SK-N-SH treated with all-trans-retinoic acid at 6 μM for 48 hours (cell line): ENCODE data around the gene SHB.

Source experiments
- ATAC-seq: fragments of 200-7000 bp; cut with Tn5 transposase; 3 replicates; pipeline ENCODE4 v1.9.1; 2020; ENCODE audit warnings: mild to moderate bottlenecking, moderate library complexity
- ARNTL ChIP-seq: fragments of 450-650 bp; formaldehyde crosslinking; IDR thresholded peaks from 2 replicates; pipeline ENCODE4 v1.5.0; 2020; ENCODE audit warnings: low read depth, mild to moderate bottlenecking, moderate library complexity, borderline replicate concordance
- BACH2 ChIP-seq: fragments of 250-450 bp; sonication (Bioruptor Pico); IDR thresholded peaks from 2 replicates; pipeline ENCODE4 v1.9.0; 2021; ENCODE audit warnings: mild to moderate bottlenecking, borderline replicate concordance
- CREB5 ChIP-seq: fragments of 250-450 bp; sonication (Bioruptor Pico); IDR thresholded peaks from 2 replicates; pipeline ENCODE4 v1.5.1; 2020; ENCODE audit warnings: low read depth, mild to moderate bottlenecking, moderate library complexity
- CSDC2 ChIP-seq: fragments of 250-450 bp; sonication (Bioruptor Pico); IDR thresholded peaks from 2 replicates; pipeline ENCODE4 v1.5.0; 2020; ENCODE audit warnings: mild to moderate bottlenecking, moderate library complexity
- CSRNP3 ChIP-seq: fragments of 250-450 bp; sonication (Bioruptor Pico); IDR thresholded peaks from 2 replicates; pipeline ENCODE4 v1.5.1; 2021; ENCODE audit warnings: mild to moderate bottlenecking, moderate library complexity
- ESRRG ChIP-seq: fragments of 250-450 bp; sonication (Bioruptor Pico); IDR thresholded peaks from 2 replicates; pipeline ENCODE4 v1.6.1; 2021; ENCODE audit warnings: mild to moderate bottlenecking
- GLIS3 ChIP-seq: fragments of 250-450 bp; sonication (Bioruptor Pico); IDR thresholded peaks from 2 replicates; pipeline ENCODE4 v1.5.0; 2020; ENCODE audit warnings: mild to moderate bottlenecking, moderate library complexity
- ISL1 ChIP-seq: fragments of 250-450 bp; sonication (Bioruptor Pico); IDR thresholded peaks from 2 replicates; pipeline ENCODE4 v2.1.2; 2022; ENCODE audit warnings: mild to moderate bottlenecking, moderate library complexity
- OSR1 ChIP-seq: fragments of 250-450 bp; sonication (Bioruptor Pico); IDR thresholded peaks from 2 replicates; pipeline ENCODE4 v1.8.0; 2022; ENCODE audit warnings: moderate library complexity, mild to moderate bottlenecking, inconsistent platforms
- PATZ1 ChIP-seq: fragments of 250-450 bp; sonication (Bioruptor Pico); IDR thresholded peaks from 2 replicates; pipeline ENCODE4 v1.8.0; 2020; ENCODE audit warnings: mild to moderate bottlenecking, moderate library complexity, borderline replicate concordance
- PPARA ChIP-seq: fragments of 250-450 bp; sonication (Bioruptor Pico); IDR thresholded peaks from 2 replicates; pipeline ENCODE4 v1.5.0; 2020; ENCODE audit warnings: mild to moderate bottlenecking, borderline replicate concordance
- RARB ChIP-seq: fragments of 250-450 bp; sonication (Bioruptor Pico); IDR thresholded peaks from 2 replicates; pipeline ENCODE4 v1.8.0; 2021; ENCODE audit warnings: mild to moderate bottlenecking, moderate library complexity
- SNAI2 ChIP-seq: fragments of 250-450 bp; sonication (Bioruptor Pico); IDR thresholded peaks from 2 replicates; pipeline ENCODE4 v1.5.0; 2020; ENCODE audit warnings: mild to moderate bottlenecking, moderate library complexity
- TCF4 ChIP-seq: fragments of 250-450 bp; sonication (Bioruptor Pico); IDR thresholded peaks from 2 replicates; pipeline ENCODE4 v1.8.0; 2021; ENCODE audit warnings: mild to moderate bottlenecking, moderate library complexity, borderline replicate concordance
- TOX ChIP-seq: fragments of 250-450 bp; sonication (Bioruptor Pico); IDR thresholded peaks from 2 replicates; pipeline ENCODE4 v1.8.0; 2021; ENCODE audit warnings: mild to moderate bottlenecking, moderate library complexity, borderline replicate concordance
- ZFP3 ChIP-seq: fragments of 250-450 bp; sonication (Bioruptor Pico); IDR thresholded peaks from 2 replicates; pipeline ENCODE4 v1.5.0; 2020; ENCODE audit warnings: mild to moderate bottlenecking, moderate library complexity
- ZFP30 ChIP-seq: fragments of 450-650 bp; formaldehyde crosslinking; IDR thresholded peaks from 2 replicates; pipeline ENCODE4 v1.5.0; 2022; ENCODE audit warnings: mild to moderate bottlenecking, moderate library complexity
- ZNF565 ChIP-seq: fragments of 450-650 bp; formaldehyde crosslinking; conservative IDR thresholded peaks from 2 replicates; pipeline ENCODE4 v1.5.0; 2020; ENCODE audit warnings: low read depth, mild to moderate bottlenecking, moderate library complexity
- ZNF8 ChIP-seq: fragments of 450-650 bp; formaldehyde crosslinking; IDR thresholded peaks from 2 replicates; pipeline ENCODE4 v1.5.0; 2020; ENCODE audit warnings: mild to moderate bottlenecking, moderate library complexity
- TF ChIP-seq, protein P1 (sequence below): fragments of 250-450 bp; sonication (Bioruptor Pico); IDR thresholded peaks from 2 replicates; pipeline ENCODE4 v1.5.0; 2020; ENCODE audit warnings: mild to moderate bottlenecking, moderate library complexity

Gene SHB

GRCh38 chr9:37954581-37954981, 114.4 kb downstream of the SHB start:
- no peak for ATAC-seq
- TF ChIP-seq GLIS3 (CRISPR knock-in tag): no peak
- TF ChIP-seq BACH2 (CRISPR knock-in tag): no peak
- no peak for TF ChIP-seq ZFP3
- no peak for TF ChIP-seq PATZ1
- TF ChIP-seq CREB5 (CRISPR knock-in tag): no peak
- TF ChIP-seq ZNF565 (CRISPR knock-in tag): no peak
- TF ChIP-seq ISL1 (CRISPR knock-in tag): no peak
- TF ChIP-seq, protein P1, sequence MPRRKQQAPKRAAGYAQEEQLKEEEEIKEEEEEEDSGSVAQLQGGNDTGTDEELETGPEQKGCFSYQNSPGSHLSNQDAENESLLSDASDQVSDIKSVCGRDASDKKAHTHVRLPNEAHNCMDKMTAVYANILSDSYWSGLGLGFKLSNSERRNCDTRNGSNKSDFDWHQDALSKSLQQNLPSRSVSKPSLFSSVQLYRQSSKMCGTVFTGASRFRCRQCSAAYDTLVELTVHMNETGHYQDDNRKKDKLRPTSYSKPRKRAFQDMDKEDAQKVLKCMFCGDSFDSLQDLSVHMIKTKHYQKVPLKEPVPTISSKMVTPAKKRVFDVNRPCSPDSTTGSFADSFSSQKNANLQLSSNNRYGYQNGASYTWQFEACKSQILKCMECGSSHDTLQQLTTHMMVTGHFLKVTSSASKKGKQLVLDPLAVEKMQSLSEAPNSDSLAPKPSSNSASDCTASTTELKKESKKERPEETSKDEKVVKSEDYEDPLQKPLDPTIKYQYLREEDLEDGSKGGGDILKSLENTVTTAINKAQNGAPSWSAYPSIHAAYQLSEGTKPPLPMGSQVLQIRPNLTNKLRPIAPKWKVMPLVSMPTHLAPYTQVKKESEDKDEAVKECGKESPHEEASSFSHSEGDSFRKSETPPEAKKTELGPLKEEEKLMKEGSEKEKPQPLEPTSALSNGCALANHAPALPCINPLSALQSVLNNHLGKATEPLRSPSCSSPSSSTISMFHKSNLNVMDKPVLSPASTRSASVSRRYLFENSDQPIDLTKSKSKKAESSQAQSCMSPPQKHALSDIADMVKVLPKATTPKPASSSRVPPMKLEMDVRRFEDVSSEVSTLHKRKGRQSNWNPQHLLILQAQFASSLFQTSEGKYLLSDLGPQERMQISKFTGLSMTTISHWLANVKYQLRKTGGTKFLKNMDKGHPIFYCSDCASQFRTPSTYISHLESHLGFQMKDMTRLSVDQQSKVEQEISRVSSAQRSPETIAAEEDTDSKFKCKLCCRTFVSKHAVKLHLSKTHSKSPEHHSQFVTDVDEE (CRISPR knock-in tag): no peak
- TF ChIP-seq PPARA (CRISPR knock-in tag): no peak
- TF ChIP-seq TCF4 (CRISPR knock-in tag): no peak
- TF ChIP-seq CSDC2 (CRISPR knock-in tag): no peak
- TF ChIP-seq ZNF8: no peak
- TF ChIP-seq OSR1 (CRISPR knock-in tag): no peak
- no peak for TF ChIP-seq CSRNP3 (CRISPR knock-in tag)
- TF ChIP-seq ZFP30: no peak
- TF ChIP-seq ARNTL (CRISPR knock-in tag): no peak
- no peak for TF ChIP-seq RARB (CRISPR knock-in tag)
- TF ChIP-seq TOX (CRISPR knock-in tag): no peak

DNA sequence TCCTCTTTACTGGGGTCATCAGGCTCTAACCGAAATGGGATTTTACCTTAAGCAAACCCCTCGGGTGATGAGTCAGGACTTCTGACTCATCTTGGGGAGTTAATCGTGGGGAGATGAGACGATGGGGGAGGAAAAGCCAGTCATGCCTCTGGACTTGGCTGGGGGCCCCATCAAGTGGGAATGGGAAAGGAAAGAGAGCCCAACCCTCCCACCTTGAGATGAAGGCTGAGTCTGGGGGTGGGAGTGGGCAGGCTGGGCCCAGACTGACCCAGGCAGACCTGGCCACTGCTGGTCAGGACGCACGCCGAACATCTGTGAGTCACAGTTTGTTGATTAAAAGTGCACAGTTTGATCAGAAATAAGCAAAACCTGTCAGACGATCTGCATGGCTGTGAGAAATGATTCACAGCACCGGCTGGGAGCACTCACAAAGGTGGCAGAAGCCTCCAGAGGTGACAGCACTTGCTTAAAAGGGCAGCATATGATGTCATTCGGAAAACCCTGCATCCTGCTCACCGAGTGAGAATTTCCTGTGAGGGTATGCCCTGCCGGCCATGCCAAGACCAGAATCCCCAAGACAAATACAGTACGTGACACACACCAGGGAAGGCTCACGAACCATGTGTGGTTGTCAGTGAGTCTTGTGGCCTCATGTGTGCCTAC, 115.1 kb downstream of the SHB start:
- no peak for TF ChIP-seq ZNF565 (CRISPR knock-in tag)
- no peak for TF ChIP-seq SNAI2 (CRISPR knock-in tag)
- TF ChIP-seq RARB (CRISPR knock-in tag): no peak
- TF ChIP-seq CSDC2 (CRISPR knock-in tag): 0 out of 2 replicates have a peak, but pooled peaks have one; percentile 5
- no peak for TF ChIP-seq ESRRG (CRISPR knock-in tag)
- peak; percentile 59; the same call in 1 of the 2 replicates for TF ChIP-seq PATZ1
- TF ChIP-seq TCF4 (CRISPR knock-in tag): no peak
- TF ChIP-seq, protein P1 (CRISPR knock-in tag): no peak
- TF ChIP-seq ZNF8: no peak
- 0 out of 2 replicates have a peak, but pooled peaks have one; percentile 25 for TF ChIP-seq ZFP3
- no peak; the same call in 1 of the 2 replicates for TF ChIP-seq TOX (CRISPR knock-in tag)
- no peak for TF ChIP-seq OSR1 (CRISPR knock-in tag)
- no peak for TF ChIP-seq CREB5 (CRISPR knock-in tag)
- peak; percentile 72 for ATAC-seq
